HG03575 (cell line): ENCODE results near the gene ZFPM1.

Experiments used
- ATAC-seq: cut with Tn5 transposase; IDR thresholded peaks from one replicate; pipeline ENCODE4 v1.9.1; 2021; ENCODE audit not compliant: unreplicated experiment, insufficient number of reproducible peaks, low FRiP score; ENCODE audit errors: extremely low read depth

Gene ZFPM1

GRCh38 chr16:88415713-88416323 lies 37.3 kb upstream of the ZFPM1 start:
- no peak for ATAC-seq

GRCh38 chr16:88416686-88417085 lies 36.4 kb upstream of the ZFPM1 start:
- ATAC-seq: no peak

GRCh38 chr16:88417684-88418476 lies 35.2 kb upstream of the ZFPM1 start:
- no peak for ATAC-seq

GRCh38 chr16:88418869-88419268 lies 34.2 kb upstream of the ZFPM1 start:
- no peak for ATAC-seq

GRCh38 chr16:88419790-88420189 lies 33.3 kb upstream of the ZFPM1 start:
- no peak for ATAC-seq

GRCh38 chr16:88420496-88420895 lies 32.6 kb upstream of the ZFPM1 start:
- no peak for ATAC-seq

GRCh38 chr16:88421301-88421700 lies 31.8 kb upstream of the ZFPM1 start:
- no peak for ATAC-seq

- ATAC-seq: no peak
Observed at GRCh38 chr16:88421871-88422433, 31.1 kb upstream of the ZFPM1 start.

- no peak for ATAC-seq
Observed at GRCh38 chr16:88422733-88423447, 30.2 kb upstream of the ZFPM1 start.

- no peak for ATAC-seq
Observed at GRCh38 chr16:88423448-88423850, 29.6 kb upstream of the ZFPM1 start.

GRCh38 chr16:88424587-88425235 lies 28.4 kb upstream of the ZFPM1 start:
- no peak for ATAC-seq

- ATAC-seq: no peak
Observed at GRCh38 chr16:88426018-88426417, 27.1 kb upstream of the ZFPM1 start.

GRCh38 chr16:88427376-88427775 lies 25.7 kb upstream of the ZFPM1 start:
- no peak for ATAC-seq

- no peak for ATAC-seq
Observed at GRCh38 chr16:88428156-88428555, 24.9 kb upstream of the ZFPM1 start.

- no peak for ATAC-seq
Observed at GRCh38 chr16:88428616-88429386, 24.3 kb upstream of the ZFPM1 start.

GRCh38 chr16:88429387-88430184 lies 23.5 kb upstream of the ZFPM1 start:
- no peak for ATAC-seq

GRCh38 chr16:88430185-88430523 lies 22.9 kb upstream of the ZFPM1 start:
- ATAC-seq: no peak
